GM19328 (cell line): ENCODE results near the gene SLC7A1.

Experiments
- ATAC-seq: cut with Tn5 transposase; IDR thresholded peaks from one replicate; pipeline ENCODE4 v1.9.1; 2021; ENCODE audit warnings: mild to moderate bottlenecking, moderate library complexity; ENCODE audit not compliant: unreplicated experiment

Gene SLC7A1

GRCh38 chr13:29562786-29563438 lies 32.6 kb downstream of the SLC7A1 start:
- no peak for ATAC-seq

GRCh38 chr13:29561918-29562317 lies 33.6 kb downstream of the SLC7A1 start:
- no peak for ATAC-seq

GRCh38 chr13:29556742-29557141 lies 38.7 kb downstream of the SLC7A1 start:
- ATAC-seq: no peak

GRCh38 chr13:29551214-29551613 lies 44.3 kb downstream of the SLC7A1 start:
- ATAC-seq: no peak

- no peak for ATAC-seq
Observed at GRCh38 chr13:29550430-29550988, 45.0 kb downstream of the SLC7A1 start.

- ATAC-seq: no peak
Observed at GRCh38 chr13:29548722-29549121, 46.8 kb downstream of the SLC7A1 start.

- no peak for ATAC-seq
Observed at GRCh38 chr13:29547153-29547552, 48.3 kb downstream of the SLC7A1 start.

GRCh38 chr13:29546662-29547061 lies 48.8 kb downstream of the SLC7A1 start:
- ATAC-seq: no peak

- ATAC-seq: no peak
Observed at GRCh38 chr13:29545988-29546387, 49.5 kb downstream of the SLC7A1 start.

GRCh38 chr13:29543230-29544215 lies 52.0 kb downstream of the SLC7A1 start:
- peak; percentile 97 for ATAC-seq

- no peak for ATAC-seq
Observed at GRCh38 chr13:29542381-29542780, 53.1 kb downstream of the SLC7A1 start.

GRCh38 chr13:29541400-29541799 lies 54.1 kb downstream of the SLC7A1 start:
- ATAC-seq: no peak

GRCh38 chr13:29540799-29541198 lies 54.7 kb downstream of the SLC7A1 start:
- no peak for ATAC-seq

- ATAC-seq: no peak
Observed at GRCh38 chr13:29540334-29540733, 55.2 kb downstream of the SLC7A1 start.

- no peak for ATAC-seq
Observed at GRCh38 chr13:29539856-29540255, 55.6 kb downstream of the SLC7A1 start.

GRCh38 chr13:29538652-29539040 lies 56.8 kb downstream of the SLC7A1 start:
- no peak for ATAC-seq

- no peak for ATAC-seq
Observed at GRCh38 chr13:29537736-29538651, 57.5 kb downstream of the SLC7A1 start.

GRCh38 chr13:29536853-29537252 lies 58.6 kb downstream of the SLC7A1 start:
- no peak for ATAC-seq

GRCh38 chr13:29535663-29536655 lies 59.5 kb downstream of the SLC7A1 start:
- ATAC-seq: no peak
